HG03575 (cell line): ENCODE data around the gene SLC11A1.

ENCODE experiments used
- ATAC-seq: cut with Tn5 transposase; IDR thresholded peaks from one replicate; pipeline ENCODE4 v1.9.1; 2021; ENCODE audit not compliant: unreplicated experiment, insufficient number of reproducible peaks, low FRiP score; ENCODE audit errors: extremely low read depth

The SLC11A1 gene, protein sequence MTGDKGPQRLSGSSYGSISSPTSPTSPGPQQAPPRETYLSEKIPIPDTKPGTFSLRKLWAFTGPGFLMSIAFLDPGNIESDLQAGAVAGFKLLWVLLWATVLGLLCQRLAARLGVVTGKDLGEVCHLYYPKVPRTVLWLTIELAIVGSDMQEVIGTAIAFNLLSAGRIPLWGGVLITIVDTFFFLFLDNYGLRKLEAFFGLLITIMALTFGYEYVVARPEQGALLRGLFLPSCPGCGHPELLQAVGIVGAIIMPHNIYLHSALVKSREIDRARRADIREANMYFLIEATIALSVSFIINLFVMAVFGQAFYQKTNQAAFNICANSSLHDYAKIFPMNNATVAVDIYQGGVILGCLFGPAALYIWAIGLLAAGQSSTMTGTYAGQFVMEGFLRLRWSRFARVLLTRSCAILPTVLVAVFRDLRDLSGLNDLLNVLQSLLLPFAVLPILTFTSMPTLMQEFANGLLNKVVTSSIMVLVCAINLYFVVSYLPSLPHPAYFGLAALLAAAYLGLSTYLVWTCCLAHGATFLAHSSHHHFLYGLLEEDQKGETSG

DNA sequence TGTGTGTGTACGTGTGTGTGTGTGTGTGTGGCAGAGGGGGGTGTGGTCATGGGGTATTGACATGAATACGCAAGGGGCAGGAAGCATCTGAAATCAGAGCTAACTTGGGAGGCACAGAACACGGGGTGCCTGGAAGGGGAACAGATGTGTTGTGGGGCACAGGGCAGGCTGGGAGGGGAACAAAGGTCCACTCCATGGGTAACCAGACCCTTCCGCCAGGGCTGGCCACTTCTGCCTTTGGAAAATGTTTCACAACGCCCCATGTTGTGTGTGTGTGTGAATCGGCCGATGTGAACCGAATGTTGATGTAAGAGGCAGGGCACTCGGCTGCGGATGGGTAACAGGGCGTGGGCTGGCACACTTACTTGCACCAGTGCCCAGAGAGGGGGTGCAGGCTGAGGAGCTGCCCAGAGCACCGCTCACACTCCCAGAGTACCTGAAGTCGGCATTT is at the start of gene SLC11A1:
TSS of gene SLC11A1 (plus strand) at position 358 of the 451 bp plus-strand sequence. CDS start 96 bp downstream, outside the sequence.
- no peak for ATAC-seq

DNA sequence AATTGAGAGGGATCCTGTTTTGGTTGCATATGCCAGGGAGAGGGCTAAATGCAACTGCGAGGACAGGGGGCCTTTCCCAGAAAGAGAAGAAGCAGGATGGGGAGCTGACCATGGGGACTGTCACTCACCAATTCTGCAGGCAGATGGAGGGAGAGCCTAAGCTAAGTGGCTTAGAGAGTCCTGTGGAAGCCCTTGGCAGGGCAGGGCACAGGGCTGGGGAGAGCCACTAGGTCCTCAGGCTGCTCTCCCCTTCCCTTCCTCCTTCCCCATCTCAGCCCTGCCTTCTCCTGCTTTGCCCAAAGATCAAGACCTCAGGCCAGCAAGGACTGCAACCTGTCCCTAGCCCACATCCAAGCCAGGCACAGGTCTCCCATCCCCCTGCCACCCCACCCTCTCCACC is 49.8 kb upstream of the SLC11A1 start:
- ATAC-seq = no peak

DNA sequence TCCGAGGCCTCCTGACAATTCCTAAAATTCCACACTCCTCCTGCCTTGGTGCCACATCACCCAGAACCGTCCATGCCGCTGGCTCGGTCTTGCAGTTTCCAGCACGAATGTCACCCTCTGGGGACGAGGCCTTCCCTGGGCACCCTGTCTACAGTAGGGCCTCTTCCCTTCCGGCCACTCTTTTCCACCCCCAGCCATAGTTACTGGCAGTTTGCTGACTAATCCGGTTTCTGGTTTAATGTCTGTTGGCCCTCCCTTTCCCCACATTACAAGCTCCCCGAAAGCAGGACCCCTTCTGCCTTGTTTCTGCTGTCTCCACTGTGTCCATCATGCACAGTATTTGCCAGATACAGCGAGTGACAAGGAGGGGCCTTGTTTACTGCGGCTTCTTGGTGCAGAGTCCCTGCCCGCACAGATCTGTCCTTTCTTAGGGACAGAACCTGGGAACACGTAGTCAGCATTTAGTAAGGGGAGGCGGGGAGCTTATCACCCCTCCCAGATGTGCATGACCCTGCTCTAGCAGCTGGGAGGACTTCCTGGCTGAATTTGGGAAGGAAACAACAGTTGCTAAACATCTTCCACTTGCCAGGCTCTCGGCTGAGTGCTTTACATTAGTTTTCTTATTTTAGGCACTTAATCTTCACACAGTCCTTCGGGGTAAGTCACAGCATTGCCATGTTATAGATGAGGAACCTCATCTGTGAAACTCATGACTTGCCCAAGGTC is 49.0 kb upstream of the SLC11A1 start:
- ATAC-seq = no peak

DNA sequence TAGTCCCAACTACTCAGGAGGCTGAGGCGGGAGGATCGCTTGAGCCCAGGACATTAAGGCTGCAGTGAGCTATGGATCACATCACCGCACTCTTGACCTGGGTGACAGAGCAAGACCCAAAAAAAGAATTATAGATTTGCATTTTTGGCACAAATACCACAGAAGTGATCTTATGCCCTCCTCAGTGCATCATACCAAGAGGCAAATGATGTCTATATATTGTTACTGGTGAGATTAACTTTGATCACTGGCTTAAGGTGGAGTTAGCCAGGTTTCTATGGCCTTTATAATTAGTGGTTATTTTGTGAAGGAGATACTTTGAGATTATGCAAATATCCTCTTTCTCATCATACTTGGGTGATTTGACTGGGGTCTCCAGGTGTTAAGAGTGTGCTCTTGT is 47.5 kb upstream of the SLC11A1 start:
- no peak for ATAC-seq

DNA sequence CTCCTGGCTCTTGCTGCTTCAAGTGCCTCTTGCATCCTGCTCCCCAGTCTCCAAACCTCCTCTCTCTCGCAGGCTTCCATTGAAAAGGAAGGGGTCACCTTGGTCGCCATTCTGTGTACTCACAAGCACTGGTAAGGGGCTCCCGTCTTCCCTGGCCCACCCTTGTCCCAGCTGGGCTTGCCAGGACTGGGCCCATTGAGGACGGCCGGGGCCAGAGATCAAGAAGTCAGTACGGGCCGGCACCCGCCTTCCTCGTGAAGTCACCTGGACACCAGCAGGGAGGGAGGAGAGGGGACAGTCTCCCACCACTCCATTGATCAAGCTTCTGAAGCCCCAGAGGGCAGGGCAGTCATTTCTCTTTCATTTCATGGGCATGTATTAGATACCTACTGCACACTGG is 41.4 kb upstream of the SLC11A1 start:
- no peak for ATAC-seq

DNA sequence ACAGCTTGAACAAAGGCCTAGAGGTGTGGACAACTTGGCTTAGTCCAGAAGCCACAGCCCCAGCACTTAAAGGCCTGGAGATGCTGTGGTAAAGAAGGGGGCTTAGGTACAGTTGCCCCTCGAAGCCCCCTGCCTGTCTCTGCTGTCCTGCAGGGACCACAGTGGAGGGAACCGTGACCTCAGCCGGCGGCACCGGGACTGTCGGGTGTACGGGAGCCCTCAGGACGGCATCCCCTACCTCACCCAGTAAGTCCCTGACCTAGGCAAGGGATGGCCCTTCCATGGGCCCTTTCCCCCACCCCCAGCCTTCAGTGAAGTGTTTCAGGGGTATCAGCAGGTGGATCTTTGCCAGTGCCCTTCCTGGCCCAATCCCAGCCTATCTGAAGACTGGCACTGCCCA is 40.7 kb upstream of the SLC11A1 start:
- ATAC-seq = no peak

DNA sequence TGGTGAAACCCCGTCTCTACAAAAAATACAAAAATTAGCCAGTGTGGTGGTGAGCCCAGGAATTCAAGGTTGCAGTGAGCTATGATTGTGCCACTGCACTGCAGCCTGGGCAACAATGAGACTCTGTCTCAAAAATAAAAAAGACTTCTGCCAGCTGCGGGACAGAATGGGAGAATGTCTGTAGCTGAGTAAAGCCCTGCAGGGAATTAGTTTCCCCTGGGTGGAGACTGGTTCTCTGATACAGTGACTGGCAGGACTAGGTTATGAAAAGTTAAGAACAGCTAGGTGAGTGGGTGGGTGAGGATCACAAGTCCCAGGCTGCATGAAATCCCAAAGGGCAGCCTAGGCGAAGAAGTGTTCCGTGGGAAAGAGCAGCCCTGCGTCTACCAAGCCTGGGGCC is 39.2 kb upstream of the SLC11A1 start:
- no peak for ATAC-seq

DNA sequence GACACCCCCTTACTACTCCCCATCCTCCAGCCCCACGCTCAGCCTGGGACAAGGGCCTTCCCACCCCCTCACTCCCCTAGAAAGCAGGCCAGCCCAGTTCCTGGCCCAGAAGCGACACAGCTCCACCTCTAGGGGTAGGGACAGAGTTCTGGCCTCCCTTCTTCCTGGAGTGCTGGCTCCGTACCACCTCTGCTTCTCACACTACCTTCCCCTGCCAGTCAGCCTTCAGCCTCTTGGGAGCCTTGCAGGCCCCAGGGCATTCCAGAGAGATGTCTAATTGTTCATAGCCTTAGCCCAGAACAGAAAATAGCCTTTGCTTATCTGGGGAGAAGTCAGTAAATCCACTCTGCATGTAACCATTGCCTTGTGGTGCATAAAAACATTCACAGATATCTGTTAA is 38.5 kb upstream of the SLC11A1 start:
- no peak for ATAC-seq

DNA sequence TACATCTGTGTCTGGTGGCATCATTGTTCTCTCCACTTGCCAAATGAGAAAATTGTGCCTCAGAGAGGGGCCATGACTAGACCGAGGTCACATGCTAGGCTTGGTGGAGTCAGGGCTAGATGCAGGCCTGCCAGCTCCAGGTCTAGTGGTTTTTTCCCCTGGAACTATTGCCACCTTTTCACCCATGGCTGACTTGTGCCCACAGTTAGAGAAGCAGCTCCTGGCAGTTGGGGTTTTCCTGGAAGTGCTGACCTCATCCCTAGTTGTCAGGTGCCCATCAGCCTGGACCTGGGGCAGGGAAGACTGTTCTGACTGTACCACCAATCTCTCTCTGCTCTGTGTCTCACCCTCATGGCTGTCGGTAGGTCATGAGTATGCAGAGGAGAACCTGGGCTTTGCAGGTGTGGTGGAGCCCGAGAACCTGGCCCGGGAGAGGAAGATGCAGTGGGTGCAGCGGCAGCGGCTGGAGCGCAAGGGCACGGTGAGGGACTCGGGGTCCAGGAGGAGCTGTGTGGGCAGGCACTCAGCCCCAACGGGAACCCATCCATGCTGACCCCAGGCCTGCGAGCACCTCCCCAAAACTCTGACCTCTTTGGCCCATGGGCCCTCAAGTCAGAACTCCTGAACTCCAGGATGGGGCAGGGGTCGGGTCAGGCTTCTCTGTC is 37.9 kb upstream of the SLC11A1 start:
- no peak for ATAC-seq

DNA sequence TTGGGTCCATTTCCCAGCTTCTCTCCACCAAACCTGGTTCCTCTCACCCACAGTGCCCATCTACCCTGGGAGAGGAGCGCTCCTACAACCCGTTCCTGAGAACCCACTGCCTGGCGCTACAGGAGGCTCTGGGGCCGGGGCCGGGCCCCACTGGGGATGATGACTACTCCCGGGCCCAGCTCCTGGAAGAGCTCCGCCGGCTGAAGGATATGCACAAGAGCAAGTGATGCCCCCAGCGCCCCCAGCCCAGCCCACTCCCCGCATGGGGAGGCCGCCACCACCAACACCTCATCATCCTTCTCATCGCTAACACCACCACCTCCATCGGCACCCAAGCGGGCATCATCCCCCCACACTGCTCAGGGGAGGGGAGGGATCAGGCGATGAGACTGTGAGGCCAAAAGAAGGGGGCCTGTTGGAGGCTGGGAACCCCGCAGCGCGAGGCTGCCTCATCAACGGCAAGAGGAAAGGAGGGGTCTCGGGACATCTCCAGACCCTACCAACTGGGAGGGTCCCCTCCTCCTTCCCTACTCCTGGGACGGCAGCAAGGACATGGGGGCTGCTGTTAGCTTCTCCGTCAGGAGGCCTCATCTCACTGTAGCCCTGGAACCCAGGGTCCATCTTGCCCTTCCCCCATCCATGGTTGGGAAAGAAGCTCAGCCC is 37.2 kb upstream of the SLC11A1 start:
- no peak for ATAC-seq

DNA sequence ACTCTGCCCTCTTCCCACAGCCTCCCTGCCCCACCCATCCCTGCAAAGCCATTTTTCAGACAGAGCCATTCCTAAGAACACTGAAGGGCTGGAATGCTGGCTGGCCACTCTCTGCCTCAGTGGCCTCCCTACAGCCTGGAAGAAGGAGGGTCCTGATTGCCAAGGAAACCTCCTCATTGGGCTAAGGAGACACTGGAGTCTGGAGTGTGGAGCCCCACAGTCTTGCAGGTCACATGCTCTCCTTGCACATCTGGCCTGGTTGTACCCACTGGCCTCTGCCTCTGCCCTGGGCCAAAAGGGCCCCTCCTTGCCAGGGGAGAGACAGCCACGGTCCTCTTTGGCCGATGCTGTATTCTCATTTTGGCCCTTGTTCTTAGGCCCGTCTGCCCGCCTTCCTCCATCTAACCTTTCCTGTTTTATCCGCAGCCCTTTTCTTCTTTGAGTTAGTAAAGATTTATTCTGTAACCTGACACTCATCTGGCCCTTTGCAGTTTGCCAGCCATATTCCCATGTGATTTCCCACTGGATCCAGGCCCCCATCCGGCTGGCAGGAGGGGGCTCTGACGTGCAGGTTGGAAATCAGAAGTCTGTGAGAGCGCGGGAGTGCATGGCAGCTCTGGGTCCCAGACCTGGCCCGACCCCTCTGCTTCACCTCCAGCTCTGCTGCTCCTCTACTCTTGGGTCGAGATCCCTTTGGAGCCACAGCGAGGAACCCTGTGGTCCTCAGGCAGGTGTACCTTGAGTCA is 36.4 kb upstream of the SLC11A1 start:
- no peak for ATAC-seq

DNA sequence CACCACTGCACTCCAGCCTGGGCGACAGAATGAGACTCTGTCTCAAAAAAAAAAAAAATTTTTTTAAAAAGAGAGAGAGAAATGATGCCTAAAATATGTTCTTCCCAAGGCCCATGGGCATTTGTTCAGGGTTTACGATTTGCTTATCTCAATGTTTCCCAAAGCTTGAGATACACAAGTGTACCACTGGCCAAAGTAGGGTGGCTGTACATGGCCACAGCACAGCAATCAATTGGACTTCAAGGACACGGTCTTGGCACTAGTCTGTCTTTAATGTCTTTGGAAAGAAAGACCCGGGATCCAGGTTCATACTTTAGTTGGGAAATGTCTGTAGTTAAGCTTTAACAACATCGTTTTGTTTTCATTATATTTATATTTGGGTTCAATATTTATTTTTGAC is 34.9 kb upstream of the SLC11A1 start:
- ATAC-seq = no peak

DNA sequence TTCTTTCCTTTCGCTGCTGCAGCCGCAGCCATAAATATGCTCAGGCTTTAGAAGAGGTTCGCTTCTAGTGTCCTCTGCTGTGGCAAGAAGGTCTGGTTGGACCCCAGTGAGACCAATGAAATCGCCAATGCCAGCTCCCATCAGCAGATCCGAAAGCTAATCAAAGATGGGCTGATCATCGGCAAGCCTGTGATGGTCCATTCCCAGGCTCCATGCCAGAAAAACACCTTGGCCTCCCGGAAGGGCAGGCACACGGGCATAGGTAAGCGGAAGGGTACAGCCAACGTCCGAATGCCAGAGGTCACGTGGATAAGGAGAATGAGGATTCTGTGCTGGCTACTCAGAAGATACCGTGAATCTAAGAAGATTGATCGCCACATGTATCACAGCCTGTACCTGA is 28.0 kb upstream of the SLC11A1 start:
- no peak for ATAC-seq

DNA sequence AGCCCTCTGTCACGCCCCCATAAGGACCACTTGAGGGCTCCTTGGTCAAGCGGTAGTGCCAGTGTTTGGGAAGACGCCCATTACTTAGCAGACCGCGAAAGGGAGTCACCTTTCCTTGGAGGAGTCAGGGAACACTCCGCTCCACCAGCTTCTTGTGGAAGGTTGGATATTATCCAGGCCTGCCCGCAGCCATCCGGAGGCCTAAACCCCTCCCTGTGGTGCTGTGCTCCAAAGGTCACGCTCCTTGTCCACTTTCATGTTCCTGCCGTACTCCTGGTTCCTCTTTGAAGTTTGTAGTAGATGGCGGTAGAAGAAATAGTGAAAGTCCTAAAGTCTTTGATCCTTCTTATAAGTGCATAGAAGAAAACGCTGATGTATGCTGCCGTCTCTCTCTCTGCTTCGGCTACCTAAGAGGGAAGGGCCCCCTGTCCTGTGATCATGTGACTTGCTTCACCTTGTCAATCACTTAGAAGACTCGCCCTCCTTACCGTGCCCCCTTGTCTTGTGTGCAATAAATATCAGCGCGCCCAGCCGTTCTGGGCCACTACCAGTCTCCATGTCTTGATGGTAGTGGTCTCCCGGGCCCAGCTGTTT is 27.1 kb upstream of the SLC11A1 start:
- no peak for ATAC-seq

DNA sequence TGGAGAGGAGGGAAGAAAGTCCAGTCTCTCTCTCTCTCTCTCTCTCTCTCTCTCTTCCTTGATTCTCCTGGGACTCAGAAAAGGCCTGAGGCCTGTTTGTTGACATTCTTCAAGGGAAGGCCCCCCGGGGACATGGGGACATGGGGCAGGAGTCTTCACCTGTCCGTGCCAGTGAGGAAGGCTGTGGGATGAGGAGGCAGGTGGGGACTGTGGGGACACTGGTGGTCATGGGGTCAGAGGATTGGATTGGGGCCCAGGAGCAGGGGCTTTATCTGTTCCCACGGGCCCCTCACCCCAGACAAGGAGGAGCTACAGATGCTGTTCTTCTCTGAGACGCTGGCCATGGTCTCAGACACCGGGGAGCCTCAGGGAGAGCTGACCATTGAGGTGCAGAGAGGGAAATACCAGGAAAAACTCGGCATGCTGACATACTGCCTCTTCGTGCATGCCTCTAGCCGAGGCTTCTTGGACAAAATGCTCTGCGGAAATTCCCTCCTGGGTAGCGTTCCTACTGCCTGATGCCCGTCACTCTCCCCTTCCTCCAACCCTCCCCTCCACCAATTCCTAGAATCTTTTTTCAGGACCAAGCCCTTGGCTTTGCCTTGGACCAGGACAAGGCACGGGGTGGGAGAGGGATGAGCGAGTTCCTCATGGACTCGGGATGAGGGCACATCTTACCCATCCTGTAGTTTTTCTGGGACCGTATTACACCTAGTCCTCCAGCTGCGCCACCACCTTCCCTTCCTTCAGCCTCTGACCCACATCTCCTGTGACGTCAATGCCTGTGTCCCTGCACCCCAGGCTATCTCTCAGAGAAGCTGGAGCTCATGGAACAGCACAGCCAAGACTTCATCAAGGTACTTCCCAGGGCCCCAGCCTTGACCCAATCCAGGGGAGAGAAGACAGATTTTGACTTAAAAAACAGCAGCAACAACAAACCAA is 24.6 kb upstream of the SLC11A1 start:
- no peak for ATAC-seq

DNA sequence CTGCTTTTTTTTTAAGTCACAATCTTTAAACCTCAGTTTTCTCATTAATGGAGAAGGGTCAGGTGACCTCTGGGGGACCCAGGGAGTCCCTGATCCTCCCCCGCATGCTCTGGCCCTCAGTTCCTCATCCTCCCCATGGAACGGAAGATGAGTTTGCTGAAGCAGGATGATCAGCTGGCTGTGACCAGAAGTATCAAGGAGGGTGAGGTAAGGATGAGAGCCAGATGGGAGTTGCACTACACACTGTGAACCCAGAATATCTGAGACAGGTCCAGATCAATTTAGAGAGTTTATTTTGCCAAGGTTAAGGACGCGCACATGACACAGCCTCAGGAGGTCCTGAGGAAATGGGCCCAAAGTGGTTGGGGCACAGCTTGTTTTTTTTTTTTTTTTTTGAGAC is 21.6 kb upstream of the SLC11A1 start:
- no peak for ATAC-seq

DNA sequence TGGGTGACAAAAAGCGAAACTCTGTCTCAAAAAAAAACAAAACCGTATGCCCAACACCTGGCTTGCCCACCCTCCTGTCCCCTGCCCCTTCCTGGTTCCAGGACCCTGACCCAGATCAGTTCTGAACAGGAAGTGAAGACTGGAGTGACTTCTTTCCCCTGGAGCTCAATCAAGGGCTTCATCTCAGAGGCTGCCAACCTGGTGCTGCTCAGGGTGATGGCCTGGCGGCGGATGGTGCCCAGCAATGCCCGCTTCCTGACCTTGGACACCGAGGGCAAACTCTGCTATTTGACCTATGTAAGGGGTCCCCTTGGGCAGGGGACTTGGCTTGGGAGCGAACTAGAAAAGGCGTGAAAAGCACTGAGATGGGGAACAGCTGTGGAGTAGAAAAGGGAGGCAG is 19.5 kb upstream of the SLC11A1 start:
- ATAC-seq = no peak
